ENCODE data around the gene GXYLT1.

GRCh38 chr12:42174978-42175377, 30.3 kb upstream of the GXYLT1 start:
- no peak for TF ChIP-seq CTCF (IDR thresholded peaks at IDR 0.05)
- no peak for TF ChIP-seq POLR2A (IDR thresholded peaks at IDR 0.05)

Data from testis (tissue), 2 donors.